Stimulated activated CD8-positive, alpha-beta memory T cell treated with anti-CD3 and anti-CD28 coated beads, Interleukin-12 subunit alpha, Interleukin-12 subunit beta, amount 100 ng/mL, for 24 hours (primary cell): ENCODE results near the gene SELENOT.

Source experiments
- DNase-seq: peaks from one replicate; pipeline ENCODE4 v3.0.0-alpha.2; 2020; ENCODE audit errors: extremely low read depth

SELENOT gene

GRCh38 chr3:150662410-150663200, 59.5 kb downstream of the SELENOT start:
- no peak for DNase-seq

- no peak for DNase-seq
Measured at GRCh38 chr3:150663461-150663860, 60.3 kb downstream of the SELENOT start.

DNA sequence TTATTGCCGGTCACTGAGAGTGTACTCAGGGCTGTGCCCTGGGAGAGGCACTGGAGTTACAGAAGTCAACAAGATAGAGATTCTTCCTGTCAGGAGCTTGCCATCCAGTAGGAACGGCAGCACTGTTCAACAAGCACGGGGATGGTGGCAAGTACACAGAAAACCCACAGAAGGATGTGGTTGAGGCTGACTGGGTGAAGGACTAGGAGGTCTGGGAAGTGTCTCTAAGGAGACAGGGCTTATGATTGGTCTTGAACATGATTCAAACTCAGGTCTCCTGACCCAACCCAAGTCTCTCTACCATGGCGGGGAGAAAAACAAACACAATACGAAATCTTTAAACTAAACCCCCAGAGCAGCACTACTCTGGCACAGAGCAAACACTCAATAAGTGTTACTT, 63.0 kb downstream of the SELENOT start:
- no peak for DNase-seq

GRCh38 chr3:150673966-150674365, 70.8 kb downstream of the SELENOT start:
- no peak for DNase-seq

- DNase-seq = no peak
Measured at GRCh38 chr3:150675587-150675986, 72.5 kb downstream of the SELENOT start.
